Suprapubic skin (tissue), 4 donors: ENCODE results near the gene AMDHD2. TPM values are rescaled to one million over a fixed set of nuclear protein-coding genes. Genes with fewer than 3 reads are reported as not detected.
"Not testable (repeated sequence)": the region's sequence is repeated elsewhere in the genome, so short reads cannot be mapped to it uniquely, and the experiment has no call there.

Source experiments
- DNase-seq, 2 donors: peaks; one replicate each; pipeline ENCODE4 v3.0.0-alpha.2; 2019; ENCODE audit warnings: low spot score in 2 of 2
- H3K27ac ChIP-seq: fragments of 200-600 bp; sonication (generic); one replicate; pipeline ENCODE4 v1.5.1; 2019
- H3K27me3 ChIP-seq: fragments of 200-600 bp; sonication (generic); one replicate; pipeline ENCODE4 v1.5.1; 2019
- H3K36me3 ChIP-seq: fragments of 200-600 bp; sonication (generic); one replicate; pipeline ENCODE4 v1.5.1; 2019
- H3K4me1 ChIP-seq: fragments of 200-600 bp; sonication (generic); one replicate; pipeline ENCODE4 v1.5.1; 2019
- H3K4me3 ChIP-seq: fragments of 200-600 bp; sonication (generic); one replicate; pipeline ENCODE4 v1.5.1; 2019; ENCODE audit warnings: mild to moderate bottlenecking
- H3K9me3 ChIP-seq: fragments of 200-600 bp; sonication (generic); one replicate; pipeline ENCODE4 v1.5.1; 2019
- EP300 ChIP-seq: sonication (generic); formaldehyde crosslinking; IDR thresholded peaks from one replicate; pipeline ENCODE4 v1.6.1; 2017; ENCODE audit warnings: antibody characterized with exemption
- POLR2A ChIP-seq, 2 donors: fragments of 450-650 bp; IDR thresholded peaks; one replicate each; pipeline ENCODE4 v1.6.1; 2017; ENCODE audit warnings: antibody characterized with exemption in 2 of 2, mild to moderate bottlenecking in 2 of 2, moderate library complexity in 2 of 2
- POLR2AphosphoS5 ChIP-seq, 3 donors: sonication (generic); formaldehyde crosslinking; IDR thresholded peaks; one replicate each; pipeline ENCODE4 v1.6.1; 2017; ENCODE audit warnings: antibody characterized with exemption in 3 of 3
- WGBS: methylation state at CpG from one replicate; pipeline ENCODE4 v1.1.5; 2018; 5-methylcytosine and 5-hydroxymethylcytosine counted together
- total RNA-seq, 4 donors: library from RNA; depleted of rRNA; stranded (reverse); fragments of >200 nt; gene quantifications; one replicate each; pipeline ENCODE4 v1.1.0, GENCODE V29; 2016
- TF ChIP-seq, protein P1 (sequence below), 2 donors: fragments of 200-600 bp in 1 of 2; fragments of 450-650 bp in 1 of 2; sonication (generic) in 1 of 2; IDR thresholded peaks; one replicate each; pipeline ENCODE4 v1.5.1; 2016 to 2019; ENCODE audit warnings: antibody characterized with exemption in 2 of 2, mild to moderate bottlenecking in 1 of 2, moderate library complexity in 1 of 2

AMDHD2 gene
- total RNA-seq, 4 donors from 2014 or later: 27.0 to 42.7 (median 38.0) TPM

DNA sequence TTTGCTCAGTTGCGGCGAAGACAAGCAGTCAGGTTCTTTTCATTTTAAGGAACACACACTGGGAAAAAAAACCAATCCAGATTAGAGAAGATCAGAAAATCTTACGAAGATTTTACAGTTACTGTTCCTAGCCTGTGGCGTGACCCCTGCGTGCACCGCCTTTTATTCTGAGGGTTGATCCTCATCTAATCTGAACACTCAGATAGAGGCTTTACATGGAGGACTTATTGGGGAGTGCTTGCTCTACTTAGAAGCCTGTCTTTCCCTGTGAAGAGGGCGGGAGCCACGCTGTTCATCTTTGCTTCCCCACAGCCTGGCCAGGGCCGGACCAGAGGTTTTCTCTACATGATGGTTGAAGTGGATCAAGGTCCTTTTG lies 43.8 kb upstream of the AMDHD2 start:
- WGBS: 91% methylated on average over 8 of the region's 9 CpGs
- H3K27ac ChIP-seq: no peak overlapping the region
- H3K27me3 ChIP-seq: peaks cover 23% of the 10 kb centered on the region

DNA sequence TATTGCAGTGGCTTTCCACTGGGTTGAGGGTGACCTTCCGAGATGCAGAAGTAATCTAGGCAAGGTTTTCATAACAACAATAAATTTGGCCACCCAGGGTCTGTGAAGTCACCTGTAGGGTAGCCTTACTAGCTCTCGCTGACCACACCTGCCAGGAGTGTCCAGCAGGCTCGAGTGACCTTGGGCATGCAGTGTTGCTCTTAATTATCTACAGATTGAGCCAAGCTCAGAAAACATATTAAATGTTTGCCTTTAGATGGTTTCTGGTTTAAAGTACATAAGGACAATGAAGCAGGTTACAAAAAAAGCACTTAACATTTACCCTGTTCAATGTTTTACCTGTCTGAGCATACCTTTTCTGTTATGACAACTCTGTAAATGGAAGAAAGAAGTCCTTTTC lies 43.4 kb upstream of the AMDHD2 start:
- Histone ChIP-seq H3K27me3 (peaks cover 23% of the 10 kb centered on the region), H3K27ac (no peak overlapping the region), H3K4me3 (no peak overlapping the region), H3K4me1 (peaks cover 52% of the 10 kb centered on the region), H3K36me3 (no peaks in the 10 kb centered on the region), H3K9me3 (no peaks in the 10 kb centered on the region)
- 79% methylated on average over 3 of the region's 3 CpGs for WGBS
- TF ChIP-seq POLR2AphosphoS5 (IDR thresholded peaks at IDR 0.05): no peak
- TF ChIP-seq POLR2A (IDR thresholded peaks at IDR 0.05): no peak
- TF ChIP-seq, protein P1, sequence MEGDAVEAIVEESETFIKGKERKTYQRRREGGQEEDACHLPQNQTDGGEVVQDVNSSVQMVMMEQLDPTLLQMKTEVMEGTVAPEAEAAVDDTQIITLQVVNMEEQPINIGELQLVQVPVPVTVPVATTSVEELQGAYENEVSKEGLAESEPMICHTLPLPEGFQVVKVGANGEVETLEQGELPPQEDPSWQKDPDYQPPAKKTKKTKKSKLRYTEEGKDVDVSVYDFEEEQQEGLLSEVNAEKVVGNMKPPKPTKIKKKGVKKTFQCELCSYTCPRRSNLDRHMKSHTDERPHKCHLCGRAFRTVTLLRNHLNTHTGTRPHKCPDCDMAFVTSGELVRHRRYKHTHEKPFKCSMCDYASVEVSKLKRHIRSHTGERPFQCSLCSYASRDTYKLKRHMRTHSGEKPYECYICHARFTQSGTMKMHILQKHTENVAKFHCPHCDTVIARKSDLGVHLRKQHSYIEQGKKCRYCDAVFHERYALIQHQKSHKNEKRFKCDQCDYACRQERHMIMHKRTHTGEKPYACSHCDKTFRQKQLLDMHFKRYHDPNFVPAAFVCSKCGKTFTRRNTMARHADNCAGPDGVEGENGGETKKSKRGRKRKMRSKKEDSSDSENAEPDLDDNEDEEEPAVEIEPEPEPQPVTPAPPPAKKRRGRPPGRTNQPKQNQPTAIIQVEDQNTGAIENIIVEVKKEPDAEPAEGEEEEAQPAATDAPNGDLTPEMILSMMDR (IDR thresholded peaks at IDR 0.05): no peak
- no peak for TF ChIP-seq EP300
- DNase-seq: no peak

More for the DNA sequence above, 43.8 kb upstream of the AMDHD2 start:
- Histone ChIP-seq H3K9me3 (no peaks in the 10 kb centered on the region), H3K4me1 (peaks cover 52% of the 10 kb centered on the region), H3K36me3 (no peaks in the 10 kb centered on the region), H3K4me3 (no peak overlapping the region)
- TF ChIP-seq EP300 (no peak), POLR2AphosphoS5 (IDR thresholded peaks at IDR 0.05) (no peak), POLR2A (IDR thresholded peaks at IDR 0.05) (no peak)
- TF ChIP-seq, protein P1 (IDR thresholded peaks at IDR 0.05): no peak
- no peak for DNase-seq

DNA sequence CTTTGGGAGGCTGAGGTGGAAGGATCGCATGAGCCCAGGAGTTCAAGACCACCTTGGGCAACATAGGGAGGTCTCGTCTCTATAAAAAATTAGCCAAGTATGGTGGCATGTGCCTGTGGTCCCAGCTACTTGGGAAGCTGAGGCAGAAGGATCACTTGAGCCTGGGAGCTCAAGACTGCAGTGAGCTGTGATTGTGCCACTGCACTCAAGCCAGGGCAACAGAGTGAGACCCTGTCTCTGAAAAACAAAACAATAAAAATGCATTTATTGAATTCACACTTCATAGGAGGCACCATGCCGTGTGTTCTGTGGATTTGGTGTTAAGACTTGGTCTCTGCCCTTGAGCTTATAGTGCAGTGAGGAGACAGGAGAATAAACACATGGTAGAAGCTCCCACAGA lies 42.8 kb upstream of the AMDHD2 start:
- no peaks in the 10 kb centered on the region for H3K36me3 ChIP-seq
- TF ChIP-seq, protein P1 (IDR thresholded peaks at IDR 0.05): no peak
- TF ChIP-seq EP300 (no peak), POLR2A (IDR thresholded peaks at IDR 0.05) (no peak), POLR2AphosphoS5 (IDR thresholded peaks at IDR 0.05) (no peak)
- no peak for DNase-seq
- WGBS: 98% methylated on average over 3 of the region's 3 CpGs
- no peak overlapping the region for H3K4me3 ChIP-seq
- peaks cover 17% of the 10 kb centered on the region for H3K27me3 ChIP-seq
- H3K9me3 ChIP-seq: no peaks in the 10 kb centered on the region
- H3K27ac ChIP-seq: no peak overlapping the region
- peaks cover 52% of the 10 kb centered on the region for H3K4me1 ChIP-seq

DNA sequence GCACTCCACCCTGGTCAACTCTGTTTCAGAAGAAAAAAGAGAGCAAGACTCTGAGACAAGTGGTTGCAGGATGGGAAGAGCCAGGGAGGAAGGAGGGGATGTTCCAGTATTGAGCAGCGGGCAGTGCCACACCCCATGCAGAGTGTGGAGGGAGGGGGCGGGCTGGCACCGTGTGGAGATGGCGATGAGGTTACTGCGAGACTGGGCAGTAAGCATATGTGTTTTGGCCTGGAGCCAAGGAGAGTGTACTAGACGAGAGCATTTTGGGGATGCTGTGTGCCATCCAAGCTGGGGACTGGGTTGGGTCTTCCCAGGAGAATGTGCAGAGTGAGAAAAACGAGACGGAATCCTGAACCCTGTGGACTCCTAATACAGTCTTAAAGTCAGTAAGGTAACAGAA lies 41.9 kb upstream of the AMDHD2 start:
- 59% methylated on average over 8 of the region's 8 CpGs for WGBS
- no peaks in the 10 kb centered on the region for H3K36me3 ChIP-seq
- H3K27me3 ChIP-seq: peaks cover 10% of the 10 kb centered on the region
- no peak overlapping the region for H3K27ac ChIP-seq
- H3K9me3 ChIP-seq: no peaks in the 10 kb centered on the region
- TF ChIP-seq POLR2A (IDR thresholded peaks at IDR 0.05) (no peak), EP300 (no peak), POLR2AphosphoS5 (IDR thresholded peaks at IDR 0.05) (no peak)
- TF ChIP-seq, protein P1 (IDR thresholded peaks at IDR 0.05): no peak
- no peak overlapping the region for H3K4me3 ChIP-seq
- peaks cover 60% of the 10 kb centered on the region for H3K4me1 ChIP-seq
- DNase-seq: no peak

DNA sequence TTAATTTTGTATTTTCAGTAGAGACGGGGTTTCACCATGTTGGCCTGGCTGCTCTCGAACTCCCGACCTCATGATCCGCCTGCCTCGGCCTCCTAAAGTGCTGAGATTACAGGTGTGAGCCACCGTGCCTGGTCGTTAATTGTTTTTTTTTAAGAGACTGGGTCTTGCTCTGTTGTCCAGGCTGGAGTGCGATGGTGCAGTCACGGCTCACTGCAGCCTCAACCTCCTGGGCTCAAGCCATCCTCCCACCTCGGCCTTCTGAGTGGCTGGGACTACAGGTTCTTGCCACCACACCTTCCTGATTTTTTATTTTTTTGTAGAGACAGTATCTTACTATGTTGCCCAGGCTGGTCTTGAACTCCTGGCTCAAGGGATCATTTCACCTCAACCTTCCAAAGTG lies 40.2 kb upstream of the AMDHD2 start:
- not testable (repeated sequence) for H3K27ac ChIP-seq, DNase-seq, H3K9me3 ChIP-seq, H3K4me3 ChIP-seq, H3K36me3 ChIP-seq
- Histone ChIP-seq H3K4me1 (peaks cover 50% of the 10 kb centered on the region), H3K27me3 (peaks cover 10% of the 10 kb centered on the region)
- WGBS: 93% methylated on average over 10 of the region's 10 CpGs

DNA sequence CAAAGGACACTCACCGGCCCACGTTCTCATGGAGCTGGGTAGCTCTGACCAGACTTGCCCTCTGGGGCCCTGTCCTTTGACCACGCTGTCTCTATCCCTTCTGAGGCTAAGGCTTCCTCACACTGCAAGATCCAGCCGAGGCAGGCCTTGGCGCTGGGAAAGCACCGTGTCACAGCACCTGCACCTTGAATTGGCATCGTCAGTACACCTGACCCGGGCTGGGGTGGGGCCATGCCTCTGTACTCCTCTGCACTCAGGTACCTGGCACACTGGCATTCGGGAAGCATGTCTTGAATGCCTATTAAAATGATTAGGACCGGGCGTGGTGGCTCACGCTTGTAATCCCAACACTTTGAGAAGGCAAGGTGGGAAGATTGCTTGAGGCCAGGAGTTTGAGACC lies 39.2 kb upstream of the AMDHD2 start:
- no peaks in the 10 kb centered on the region for H3K36me3 ChIP-seq
- H3K9me3 ChIP-seq: no peaks in the 10 kb centered on the region
- no peak for TF ChIP-seq EP300
- TF ChIP-seq, protein P1 (IDR thresholded peaks at IDR 0.05): no peak
- TF ChIP-seq POLR2AphosphoS5 (IDR thresholded peaks at IDR 0.05): no peak
- TF ChIP-seq POLR2A (IDR thresholded peaks at IDR 0.05): no peak
- peaks cover 2% of the 10 kb centered on the region for H3K27me3 ChIP-seq
- peaks cover 47% of the 10 kb centered on the region for H3K4me1 ChIP-seq
- H3K27ac ChIP-seq: no peak overlapping the region
- no peak for DNase-seq
- 49% methylated on average over 5 of the region's 12 CpGs for WGBS
- no peak overlapping the region for H3K4me3 ChIP-seq
